SK-N-SH treated with all-trans-retinoic acid at 6 μM for 48 hours (cell line): ENCODE results near the gene FARP1.

ENCODE experiments used
- ATAC-seq: fragments of 200-7000 bp; cut with Tn5 transposase; 3 replicates; pipeline ENCODE4 v1.9.1; 2020; ENCODE audit warnings: mild to moderate bottlenecking, moderate library complexity
- ARNTL ChIP-seq: fragments of 450-650 bp; formaldehyde crosslinking; IDR thresholded peaks from 2 replicates; pipeline ENCODE4 v1.5.0; 2020; ENCODE audit warnings: low read depth, mild to moderate bottlenecking, moderate library complexity, borderline replicate concordance
- BACH2 ChIP-seq: fragments of 250-450 bp; sonication (Bioruptor Pico); IDR thresholded peaks from 2 replicates; pipeline ENCODE4 v1.9.0; 2021; ENCODE audit warnings: mild to moderate bottlenecking, borderline replicate concordance
- CSDC2 ChIP-seq: fragments of 250-450 bp; sonication (Bioruptor Pico); IDR thresholded peaks from 2 replicates; pipeline ENCODE4 v1.5.0; 2020; ENCODE audit warnings: mild to moderate bottlenecking, moderate library complexity
- CSRNP3 ChIP-seq: fragments of 250-450 bp; sonication (Bioruptor Pico); IDR thresholded peaks from 2 replicates; pipeline ENCODE4 v1.5.1; 2021; ENCODE audit warnings: mild to moderate bottlenecking, moderate library complexity
- GLIS3 ChIP-seq: fragments of 250-450 bp; sonication (Bioruptor Pico); IDR thresholded peaks from 2 replicates; pipeline ENCODE4 v1.5.0; 2020; ENCODE audit warnings: mild to moderate bottlenecking, moderate library complexity
- ISL1 ChIP-seq: fragments of 250-450 bp; sonication (Bioruptor Pico); IDR thresholded peaks from 2 replicates; pipeline ENCODE4 v2.1.2; 2022; ENCODE audit warnings: mild to moderate bottlenecking, moderate library complexity
- OSR1 ChIP-seq: fragments of 250-450 bp; sonication (Bioruptor Pico); IDR thresholded peaks from 2 replicates; pipeline ENCODE4 v1.8.0; 2022; ENCODE audit warnings: moderate library complexity, mild to moderate bottlenecking, inconsistent platforms
- PATZ1 ChIP-seq: fragments of 250-450 bp; sonication (Bioruptor Pico); IDR thresholded peaks from 2 replicates; pipeline ENCODE4 v1.8.0; 2020; ENCODE audit warnings: mild to moderate bottlenecking, moderate library complexity, borderline replicate concordance
- PPARA ChIP-seq: fragments of 250-450 bp; sonication (Bioruptor Pico); IDR thresholded peaks from 2 replicates; pipeline ENCODE4 v1.5.0; 2020; ENCODE audit warnings: mild to moderate bottlenecking, borderline replicate concordance
- RARB ChIP-seq: fragments of 250-450 bp; sonication (Bioruptor Pico); IDR thresholded peaks from 2 replicates; pipeline ENCODE4 v1.8.0; 2021; ENCODE audit warnings: mild to moderate bottlenecking, moderate library complexity
- SNAI2 ChIP-seq: fragments of 250-450 bp; sonication (Bioruptor Pico); IDR thresholded peaks from 2 replicates; pipeline ENCODE4 v1.5.0; 2020; ENCODE audit warnings: mild to moderate bottlenecking, moderate library complexity
- TCF4 ChIP-seq: fragments of 250-450 bp; sonication (Bioruptor Pico); IDR thresholded peaks from 2 replicates; pipeline ENCODE4 v1.8.0; 2021; ENCODE audit warnings: mild to moderate bottlenecking, moderate library complexity, borderline replicate concordance
- TOX ChIP-seq: fragments of 250-450 bp; sonication (Bioruptor Pico); IDR thresholded peaks from 2 replicates; pipeline ENCODE4 v1.8.0; 2021; ENCODE audit warnings: mild to moderate bottlenecking, moderate library complexity, borderline replicate concordance
- TSHZ2 ChIP-seq: fragments of 250-450 bp; sonication (Bioruptor Pico); IDR thresholded peaks from 2 replicates; pipeline ENCODE4 v1.5.0; 2020; ENCODE audit warnings: mild to moderate bottlenecking, moderate library complexity
- ZFP30 ChIP-seq: fragments of 450-650 bp; formaldehyde crosslinking; IDR thresholded peaks from 2 replicates; pipeline ENCODE4 v1.5.0; 2022; ENCODE audit warnings: mild to moderate bottlenecking, moderate library complexity
- TF ChIP-seq, protein P1 (sequence below): fragments of 250-450 bp; sonication (Bioruptor Pico); IDR thresholded peaks from 2 replicates; pipeline ENCODE4 v1.8.0; 2021; ENCODE audit warnings: low read depth, mild to moderate bottlenecking, moderate library complexity, borderline replicate concordance

The FARP1 gene

GRCh38 chr13:98313922-98314292 is 171.0 kb downstream of the FARP1 start:
- no peak for ATAC-seq
- no peak for TF ChIP-seq TOX
- no peak for TF ChIP-seq BACH2 (CRISPR knock-in tag)
- no peak for TF ChIP-seq CSRNP3 (CRISPR knock-in tag)

DNA sequence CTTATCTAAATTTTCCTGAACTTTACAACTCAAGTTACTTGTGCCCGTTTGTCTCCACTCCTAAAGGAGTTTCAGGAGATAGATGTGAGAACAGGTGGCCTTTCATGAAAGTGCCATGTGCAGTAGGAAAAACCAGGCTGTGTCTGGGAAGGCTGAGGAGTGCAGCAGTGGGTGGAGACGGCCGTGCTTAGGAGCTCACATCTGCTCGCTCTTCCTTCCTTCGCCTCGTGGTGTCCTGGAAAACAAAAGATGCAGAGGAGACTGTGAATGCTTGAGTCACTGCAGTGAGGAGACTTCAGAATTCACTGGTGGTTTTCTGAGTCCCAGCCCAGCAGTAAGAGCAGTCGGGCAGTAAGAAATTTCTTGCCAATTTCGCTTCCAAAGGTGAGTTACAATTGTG is 172.6 kb downstream of the FARP1 start:
- TF ChIP-seq ISL1 (CRISPR knock-in tag) = no peak
- TF ChIP-seq TCF4 (CRISPR knock-in tag) = no peak
- no peak for TF ChIP-seq SNAI2 (CRISPR knock-in tag)
- no peak for TF ChIP-seq PPARA (CRISPR knock-in tag)
- TF ChIP-seq, protein P1, sequence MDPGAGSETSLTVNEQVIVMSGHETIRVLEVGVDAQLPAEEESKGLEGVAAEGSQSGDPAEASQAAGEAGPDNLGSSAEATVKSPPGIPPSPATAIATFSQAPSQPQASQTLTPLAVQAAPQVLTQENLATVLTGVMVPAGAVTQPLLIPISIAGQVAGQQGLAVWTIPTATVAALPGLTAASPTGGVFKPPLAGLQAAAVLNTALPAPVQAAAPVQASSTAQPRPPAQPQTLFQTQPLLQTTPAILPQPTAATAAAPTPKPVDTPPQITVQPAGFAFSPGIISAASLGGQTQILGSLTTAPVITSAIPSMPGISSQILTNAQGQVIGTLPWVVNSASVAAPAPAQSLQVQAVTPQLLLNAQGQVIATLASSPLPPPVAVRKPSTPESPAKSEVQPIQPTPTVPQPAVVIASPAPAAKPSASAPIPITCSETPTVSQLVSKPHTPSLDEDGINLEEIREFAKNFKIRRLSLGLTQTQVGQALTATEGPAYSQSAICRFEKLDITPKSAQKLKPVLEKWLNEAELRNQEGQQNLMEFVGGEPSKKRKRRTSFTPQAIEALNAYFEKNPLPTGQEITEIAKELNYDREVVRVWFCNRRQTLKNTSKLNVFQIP (CRISPR knock-in tag) = no peak
- no peak for TF ChIP-seq ZFP30
- TF ChIP-seq RARB (CRISPR knock-in tag) = no peak
- TF ChIP-seq OSR1 (CRISPR knock-in tag) = no peak
- ATAC-seq = no peak

DNA sequence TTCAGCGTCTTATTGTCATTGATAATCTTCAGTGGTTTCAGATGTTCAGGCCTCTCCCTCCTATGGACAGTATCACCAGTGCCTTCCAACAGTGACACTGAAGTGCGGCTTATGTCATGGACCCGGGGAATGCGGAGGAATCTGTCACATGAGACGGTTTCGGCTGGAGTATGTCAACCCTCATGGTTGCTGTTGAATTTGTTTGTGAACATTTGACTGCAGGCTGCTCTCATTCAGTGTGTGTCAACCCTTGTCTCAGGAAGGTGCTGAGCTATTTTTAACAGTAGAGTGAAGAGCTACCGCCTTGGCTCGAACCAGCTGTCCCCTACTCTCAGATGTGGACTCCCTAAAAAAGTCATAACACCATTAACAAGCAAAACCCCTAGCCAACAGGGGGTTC is 173.0 kb downstream of the FARP1 start:
- ATAC-seq = no peak
- no peak for TF ChIP-seq ISL1 (CRISPR knock-in tag)
- TF ChIP-seq ZFP30 = no peak

GRCh38 chr13:98317573-98318171 is 174.8 kb downstream of the FARP1 start:
- no peak for ATAC-seq
- TF ChIP-seq CSDC2 (CRISPR knock-in tag) (no peak), PATZ1 (no peak), CSRNP3 (CRISPR knock-in tag) (no peak), GLIS3 (CRISPR knock-in tag) (no peak), ISL1 (CRISPR knock-in tag) (no peak), ARNTL (CRISPR knock-in tag) (no peak), RARB (CRISPR knock-in tag) (no peak), ZFP30 (no peak), BACH2 (CRISPR knock-in tag) (no peak), TSHZ2 (no peak), OSR1 (CRISPR knock-in tag) (no peak)
- TF ChIP-seq, protein P1 (CRISPR knock-in tag) = no peak
